Esophagus muscularis mucosa (tissue), 4 donors: ENCODE results near the gene B4GALNT2. TPM values are rescaled to one million over a fixed set of nuclear protein-coding genes. Genes with fewer than 3 reads are reported as not detected.

Experiments used
- DNase-seq: peaks from one replicate; pipeline ENCODE4 v3.0.0-alpha.2; 2017; ENCODE audit errors: extremely low spot score
- H3K27ac ChIP-seq, 4 donors: fragments of 200-600 bp; sonication (generic); replicated peaks in 1 of 4; 1 replicate in 3 of 4; 2 replicates in 1 of 4; pipeline ENCODE4 v1.5.1; 2016 to 2019; ENCODE audit warnings: mild to moderate bottlenecking in 1 of 4
- H3K27me3 ChIP-seq, 4 donors: fragments of 200-600 bp; sonication (generic); one replicate each; pipeline versions ENCODE4 v1.5.1 to v1.6.0; 2016 to 2019
- H3K36me3 ChIP-seq, 4 donors: fragments of 200-600 bp; sonication (generic); one replicate each; pipeline ENCODE4 v1.5.1; 2016 to 2019
- H3K4me1 ChIP-seq, 4 donors: fragments of 200-600 bp; sonication (generic); one replicate each; pipeline ENCODE4 v1.5.1; 2016 to 2019
- H3K4me3 ChIP-seq, 4 donors: fragments of 200-600 bp; sonication (generic); 1 replicate in 2 of 4; 2 replicates in 2 of 4; pipeline ENCODE4 v1.5.1; 2016 to 2019; ENCODE audit warnings: mild to moderate bottlenecking in 4 of 4, moderate library complexity in 1 of 4
- H3K9me3 ChIP-seq, 4 donors: fragments of 200-600 bp; sonication (generic); 1 replicate in 3 of 4; 2 replicates in 1 of 4; pipeline ENCODE4 v1.5.1; 2016 to 2019
- EP300 ChIP-seq: sonication (generic); formaldehyde crosslinking; IDR thresholded peaks from one replicate; pipeline ENCODE4 v1.6.1; 2017; ENCODE audit warnings: antibody characterized with exemption
- POLR2A ChIP-seq: fragments of 450-650 bp; IDR thresholded peaks from one replicate; pipeline ENCODE4 v1.6.1; 2017; ENCODE audit warnings: antibody characterized with exemption, moderate library complexity, mild to moderate bottlenecking, low read depth
- POLR2AphosphoS5 ChIP-seq, 2 donors: sonication (generic); formaldehyde crosslinking; IDR thresholded peaks; one replicate each; pipeline ENCODE4 v1.6.1; 2017; ENCODE audit warnings: antibody characterized with exemption in 2 of 2
- WGBS: methylation state at CpG from one replicate; pipeline ENCODE4 v1.1.5; 2018; 5-methylcytosine and 5-hydroxymethylcytosine counted together
- intact Hi-C: fragments of 100-400 bp; cut with DNase I; formaldehyde crosslinking; loops from one replicate; pipeline ENCODE4 v1.15.1; 2023
- total RNA-seq, 4 donors: library from RNA; depleted of rRNA; stranded (reverse); fragments of >200 nt; gene quantifications; one replicate each; pipeline versions ENCODE4 v1.1.0 to v1.2.1, GENCODE V29; 2016
- TF ChIP-seq, protein P1 (sequence below), 3 experiments: fragments of 200-600 bp in 2 of 3; fragments of 450-650 bp in 1 of 3; sonication (generic) in 2 of 3; IDR thresholded peaks; one replicate each; pipeline ENCODE4 v1.5.1; 2017 to 2019; ENCODE audit warnings: antibody characterized with exemption in 3 of 3, mild to moderate bottlenecking in 2 of 3, moderate library complexity in 1 of 3

Gene B4GALNT2
- total RNA-seq, 4 donors from 2014 or later: not detected

DNA sequence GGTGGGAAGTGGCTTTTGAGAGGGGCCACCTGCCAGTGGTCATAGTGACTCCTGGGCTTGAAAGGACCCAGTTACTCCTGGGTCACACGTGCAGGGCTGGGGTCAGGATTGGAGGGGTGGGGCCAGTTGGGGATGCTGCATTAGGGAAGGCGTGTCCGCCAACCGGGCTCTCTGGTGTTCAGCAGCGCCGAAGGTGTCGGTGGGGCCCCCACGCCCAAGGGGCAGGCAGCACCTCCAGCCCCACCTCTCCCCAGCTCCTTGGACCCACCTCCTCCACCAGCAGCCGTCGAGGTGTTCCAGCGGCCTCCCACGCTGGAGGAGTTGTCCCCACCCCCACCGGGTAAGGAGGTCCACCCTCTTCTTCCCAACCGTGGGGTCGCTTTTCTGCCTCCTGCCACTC is 87.4 kb downstream of the B4GALNT2 start:
- TF ChIP-seq, protein P1, sequence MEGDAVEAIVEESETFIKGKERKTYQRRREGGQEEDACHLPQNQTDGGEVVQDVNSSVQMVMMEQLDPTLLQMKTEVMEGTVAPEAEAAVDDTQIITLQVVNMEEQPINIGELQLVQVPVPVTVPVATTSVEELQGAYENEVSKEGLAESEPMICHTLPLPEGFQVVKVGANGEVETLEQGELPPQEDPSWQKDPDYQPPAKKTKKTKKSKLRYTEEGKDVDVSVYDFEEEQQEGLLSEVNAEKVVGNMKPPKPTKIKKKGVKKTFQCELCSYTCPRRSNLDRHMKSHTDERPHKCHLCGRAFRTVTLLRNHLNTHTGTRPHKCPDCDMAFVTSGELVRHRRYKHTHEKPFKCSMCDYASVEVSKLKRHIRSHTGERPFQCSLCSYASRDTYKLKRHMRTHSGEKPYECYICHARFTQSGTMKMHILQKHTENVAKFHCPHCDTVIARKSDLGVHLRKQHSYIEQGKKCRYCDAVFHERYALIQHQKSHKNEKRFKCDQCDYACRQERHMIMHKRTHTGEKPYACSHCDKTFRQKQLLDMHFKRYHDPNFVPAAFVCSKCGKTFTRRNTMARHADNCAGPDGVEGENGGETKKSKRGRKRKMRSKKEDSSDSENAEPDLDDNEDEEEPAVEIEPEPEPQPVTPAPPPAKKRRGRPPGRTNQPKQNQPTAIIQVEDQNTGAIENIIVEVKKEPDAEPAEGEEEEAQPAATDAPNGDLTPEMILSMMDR (IDR thresholded peaks at IDR 0.05): no peak
- no peak for TF ChIP-seq POLR2A
- no peak for TF ChIP-seq EP300
- no peak for TF ChIP-seq POLR2AphosphoS5 (IDR thresholded peaks at IDR 0.05)

DNA sequence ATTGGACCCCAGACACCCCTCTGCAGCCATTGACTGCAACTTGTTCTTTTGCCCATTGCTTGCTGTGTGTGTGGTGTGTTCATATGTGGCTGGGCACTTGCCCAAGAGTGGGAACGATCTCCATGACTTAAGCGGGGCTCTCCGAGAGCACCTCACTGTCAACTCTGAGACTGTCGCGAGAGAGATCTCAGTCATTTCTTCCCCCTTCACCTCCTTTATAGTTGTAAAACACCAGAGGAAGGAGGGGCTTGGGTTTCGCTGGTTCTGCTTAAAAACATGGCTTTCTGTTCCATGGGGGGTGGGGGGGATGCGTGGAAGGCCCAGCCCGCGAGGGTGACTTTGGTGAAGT is 90.6 kb downstream of the B4GALNT2 start:
- Histone ChIP-seq H3K36me3 (peaks cover 0 to 31% (median 2%) of the 10 kb centered on the region in 4 donors), H3K9me3 (no peaks in the 10 kb centered on the region), H3K27ac (no peak overlapping the region), H3K27me3 (peaks cover 0 to 92% (median 26%) of the 10 kb centered on the region in 4 donors), H3K4me3 (peak overlapping the region in 1 of 4 donors; percentile 33), H3K4me1 (peaks cover 20 to 32% (median 26%) of the 10 kb centered on the region in 4 donors)
- DNase-seq: no peak
- intact Hi-C loops: loop anchor here (5.0 kb wide), 1 partner anchor 69 kb away; no protein-coding TSS in a partner anchor
- TF ChIP-seq POLR2AphosphoS5 (IDR thresholded peaks at IDR 0.05) (no peak), EP300 (no peak), POLR2A (no peak)
- TF ChIP-seq, protein P1 (IDR thresholded peaks at IDR 0.05): no peak
- 25% methylated on average over 9 of the region's 9 CpGs for WGBS

More for the DNA sequence above, 87.4 kb downstream of the B4GALNT2 start:
- H3K4me3 ChIP-seq: no peak overlapping the region
- peaks cover 36 to 52% (median 46%) of the 10 kb centered on the region in 4 donors for H3K4me1 ChIP-seq
- no peak overlapping the region for H3K27ac ChIP-seq
- no peak for DNase-seq
- no peaks in the 10 kb centered on the region for H3K9me3 ChIP-seq
- intact Hi-C loops: loop anchor here (5.0 kb wide), 1 partner anchor 72 kb away; no protein-coding TSS in a partner anchor
- WGBS: 67% methylated on average over 12 of the region's 15 CpGs
- peaks cover 0 to 35% (median 2%) of the 10 kb centered on the region in 4 donors for H3K36me3 ChIP-seq
- H3K27me3 ChIP-seq: peaks cover 0 to 73% (median 20%) of the 10 kb centered on the region in 4 donors

DNA sequence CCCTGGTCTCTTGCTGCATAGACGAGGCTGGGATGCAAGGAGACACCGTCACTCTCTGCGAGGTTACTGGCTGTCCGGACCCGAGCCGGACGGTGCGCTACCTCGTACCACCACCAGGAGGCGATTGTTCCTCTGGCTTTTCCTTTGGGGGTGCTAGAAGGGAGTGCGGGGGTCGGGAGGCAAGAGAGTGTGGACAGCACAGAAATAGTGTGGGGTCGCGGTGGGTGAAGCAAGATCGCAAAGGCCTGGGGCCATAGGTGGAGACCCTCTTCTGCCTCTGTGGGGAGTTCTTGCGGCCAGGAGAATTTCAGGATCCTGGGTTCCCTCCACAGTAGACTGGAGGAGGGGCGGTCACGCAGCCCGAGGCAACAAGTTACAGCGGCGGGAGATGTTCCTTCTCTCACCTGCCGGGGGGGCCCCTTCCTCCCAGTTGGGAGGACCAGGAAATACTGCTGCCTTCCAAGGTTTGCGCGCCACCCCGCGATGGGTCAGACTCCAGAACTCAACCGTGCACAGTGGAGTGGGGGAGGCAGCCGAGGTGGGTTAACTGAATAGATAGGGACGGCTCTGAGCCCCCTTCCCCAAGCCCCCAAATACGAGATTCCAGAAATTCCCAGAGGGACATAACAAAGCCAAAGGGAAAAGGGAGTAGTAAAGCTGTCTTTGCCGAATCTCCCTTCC is 91.1 kb downstream of the B4GALNT2 start:
- Histone ChIP-seq H3K4me1 (peaks cover 18 to 32% (median 25%) of the 10 kb centered on the region in 4 donors), H3K36me3 (peaks cover 0 to 30% (median 2%) of the 10 kb centered on the region in 4 donors), H3K27me3 (peaks cover 0 to 91% (median 26%) of the 10 kb centered on the region in 4 donors), H3K27ac (no peak overlapping the region), H3K4me3 (peak overlapping the region; percentile 26 to 43 (median 30)), H3K9me3 (no peaks in the 10 kb centered on the region)
- intact Hi-C loops: loop anchor here (5.0 kb wide), 1 partner anchor 69 kb away; no protein-coding TSS in a partner anchor
- TF ChIP-seq, protein P1 (IDR thresholded peaks at IDR 0.05): peak; percentile 62 to 83 (median 69)
- TF ChIP-seq EP300: no peak
- no peak for TF ChIP-seq POLR2A
- TF ChIP-seq POLR2AphosphoS5 (IDR thresholded peaks at IDR 0.05): no peak
- DNase-seq: no peak
- 9% methylated on average over 31 of the region's 31 CpGs for WGBS

DNA sequence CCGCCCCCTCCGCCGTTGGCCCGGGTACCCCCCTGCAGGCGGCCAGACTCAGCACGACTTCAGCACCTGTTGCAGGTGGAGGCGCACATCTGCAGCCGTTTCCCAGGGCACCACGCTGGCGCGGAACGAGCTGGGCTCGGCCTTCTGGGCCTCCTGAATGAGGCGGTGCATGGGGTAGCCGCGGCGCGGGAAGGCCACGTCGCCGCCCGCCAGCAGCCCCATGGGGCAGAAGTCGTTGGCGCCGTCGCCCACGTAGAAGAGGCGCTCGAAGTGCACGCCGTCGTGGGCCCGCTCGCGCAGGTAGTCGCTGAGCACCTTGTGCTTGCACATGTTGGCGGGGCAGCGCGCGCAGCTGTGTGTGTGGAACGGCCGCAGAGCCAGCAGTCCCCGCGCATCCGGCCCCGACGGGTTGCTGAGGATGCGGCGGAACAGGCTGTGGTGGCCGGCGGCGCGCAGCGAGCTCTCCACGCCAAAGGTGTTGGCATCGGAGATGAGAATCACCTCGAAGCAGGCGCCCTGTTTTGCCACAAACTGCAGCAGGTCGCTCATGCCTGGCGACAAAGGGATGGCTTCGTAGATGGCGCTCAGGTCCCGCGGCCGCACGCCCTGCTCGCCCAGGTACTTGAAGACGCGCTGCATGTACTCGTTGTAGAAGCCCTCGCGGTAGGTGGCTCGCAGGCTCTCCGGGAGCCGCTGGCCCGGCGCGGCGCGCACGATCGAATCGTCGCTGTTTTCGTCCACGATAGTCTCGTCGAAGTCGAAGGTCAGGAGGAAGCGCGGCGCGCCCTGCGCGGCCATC is 91.8 kb downstream of the B4GALNT2 start:
- TF ChIP-seq POLR2AphosphoS5 (IDR thresholded peaks at IDR 0.05) (no peak), EP300 (no peak), POLR2A (no peak)
- TF ChIP-seq, protein P1 (IDR thresholded peaks at IDR 0.05): no peak
- Histone ChIP-seq H3K9me3 (no peaks in the 10 kb centered on the region), H3K27ac (no peak overlapping the region), H3K4me1 (peaks cover 20 to 33% (median 25%) of the 10 kb centered on the region in 4 donors), H3K4me3 (peak overlapping the region; percentile 26 to 43 (median 30)), H3K27me3 (peaks cover 0 to 83% (median 25%) of the 10 kb centered on the region in 4 donors), H3K36me3 (peaks cover 0 to 22% (median 2%) of the 10 kb centered on the region in 4 donors)
- DNase-seq: no peak
- 3% methylated on average over 41 of the region's 95 CpGs for WGBS
- intact Hi-C loops: loop anchor here (5.0 kb wide), 1 partner anchor 68 kb away; no protein-coding TSS in a partner anchor
